CMK (cell line): ENCODE measurements around the gene DLG2.

ENCODE experiments used
- DNase-seq: peaks from one replicate; pipeline ENCODE4 v3.0.0-alpha.2; 2010; ENCODE audit warnings: low read depth

DLG2 gene

DNA sequence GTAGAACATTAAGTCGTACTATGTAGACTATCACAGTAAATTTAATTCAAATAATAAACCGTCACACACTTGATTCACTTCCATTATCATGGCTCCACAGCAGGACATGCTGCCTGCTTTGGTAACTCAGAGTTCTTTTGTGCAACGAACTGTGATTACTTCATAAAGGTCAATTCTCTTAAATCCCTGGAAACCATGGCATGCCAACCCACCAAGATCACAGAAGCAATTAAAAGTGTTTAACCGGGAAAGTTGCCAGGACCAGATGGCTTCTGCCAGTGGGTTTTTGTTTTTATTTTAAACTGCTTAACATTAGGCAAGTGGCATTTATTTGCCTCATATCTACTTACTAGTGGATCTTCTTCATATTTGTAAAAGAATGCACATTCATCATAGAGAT, 1162.1 kb downstream of the DLG2 start:
- DNase-seq, result no peak

DNA sequence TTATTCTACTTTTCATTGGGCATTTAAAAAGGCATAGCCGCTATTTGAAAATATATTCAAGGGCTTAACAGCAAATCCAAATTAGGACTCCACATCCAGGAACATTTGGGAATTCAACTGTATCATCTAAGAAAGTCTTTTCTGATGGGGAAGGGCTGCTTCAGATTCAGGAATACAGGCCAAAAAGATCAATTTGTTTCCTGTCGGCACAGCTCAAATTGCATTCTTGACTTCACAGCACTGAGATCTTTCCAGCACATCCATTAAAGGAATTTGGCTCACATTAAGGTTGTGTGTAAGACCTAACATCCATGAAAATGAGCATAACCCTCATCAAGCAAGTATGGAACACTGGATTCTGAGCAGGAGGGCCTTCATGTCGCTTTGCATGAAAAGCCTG, 1171.5 kb downstream of the DLG2 start:
- no peak for DNase-seq

DNA sequence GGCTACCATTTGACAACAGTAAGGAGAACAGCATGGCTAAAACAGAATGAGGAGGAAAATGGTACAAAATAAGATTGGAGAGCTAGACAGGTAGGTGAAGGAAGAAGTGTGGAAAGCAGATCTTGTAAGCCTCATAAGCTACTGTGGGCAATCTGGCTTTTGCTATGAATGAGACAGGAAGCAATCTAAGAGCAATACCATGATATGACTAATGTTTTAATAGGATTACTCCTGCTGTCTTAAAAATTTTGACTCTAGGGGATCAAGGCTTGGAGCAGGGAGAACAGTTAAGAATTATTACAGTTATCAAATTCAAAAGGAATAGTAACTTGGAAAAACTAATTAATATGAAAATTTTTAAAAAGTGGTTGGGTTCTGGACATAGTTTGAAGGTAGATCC, 1174.9 kb downstream of the DLG2 start:
- no peak for DNase-seq

DNA sequence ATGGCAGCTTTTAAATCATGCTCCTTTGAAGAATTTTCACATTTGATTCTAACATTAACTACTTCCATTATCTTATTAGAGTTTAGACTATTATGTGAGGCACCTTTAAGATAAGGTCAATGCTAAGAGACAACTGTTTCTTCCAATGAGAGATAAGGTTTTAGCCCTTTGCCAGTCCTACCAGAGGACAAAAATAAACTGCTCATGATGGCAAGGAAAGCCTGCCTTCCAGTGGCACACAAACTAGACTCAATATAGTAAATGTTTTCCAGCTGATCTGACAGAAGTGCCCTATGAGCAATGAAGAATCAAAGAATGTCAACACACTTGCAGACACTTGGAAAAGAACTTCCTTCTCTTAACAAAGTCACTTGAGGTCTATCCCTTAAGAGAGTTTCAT, 1188.6 kb downstream of the DLG2 start:
- no peak for DNase-seq

DNA sequence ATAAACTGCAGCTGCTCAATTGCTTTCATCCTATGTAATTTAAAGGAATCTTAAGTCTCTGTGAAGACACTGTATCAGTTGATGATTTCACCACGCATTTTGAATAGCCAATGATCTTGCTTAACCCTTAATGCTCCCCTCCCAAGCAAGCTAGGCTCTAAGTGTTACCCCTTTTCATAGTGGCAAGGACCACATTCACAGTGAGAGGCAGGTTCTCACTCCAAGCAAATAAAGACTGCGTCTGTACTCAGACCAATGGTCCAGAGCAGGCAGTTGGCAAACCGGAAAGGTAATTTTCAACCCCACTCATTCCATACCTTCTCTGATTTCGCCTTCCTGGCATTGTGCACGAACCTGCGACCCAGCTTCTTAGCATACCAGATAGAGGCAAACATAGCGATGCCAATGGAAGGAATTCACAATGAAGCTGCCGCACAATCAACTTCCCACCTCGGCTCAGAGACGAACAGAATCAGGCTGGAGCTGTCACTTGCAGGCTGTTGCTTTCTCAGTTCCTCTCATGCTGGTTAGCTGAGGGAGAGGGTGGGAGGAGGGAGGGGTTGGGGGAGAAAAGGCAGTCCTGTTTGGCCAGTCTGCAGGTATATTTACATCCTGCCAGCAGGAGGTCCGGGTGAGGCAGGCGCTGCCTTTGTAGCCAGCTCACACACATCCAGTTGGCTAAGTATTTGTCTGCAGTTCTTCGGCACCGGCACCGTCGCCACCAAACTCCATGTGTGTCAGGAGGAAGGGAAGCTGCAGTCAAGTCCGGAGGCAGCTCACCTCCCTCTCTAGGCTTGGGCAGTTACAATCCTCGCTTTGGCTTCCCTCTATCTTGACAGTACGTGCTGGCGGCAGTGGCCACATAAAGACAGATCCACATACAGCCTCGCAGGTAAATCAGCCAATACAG, 1189.8 kb downstream of the DLG2 start:
- no peak for DNase-seq

DNA sequence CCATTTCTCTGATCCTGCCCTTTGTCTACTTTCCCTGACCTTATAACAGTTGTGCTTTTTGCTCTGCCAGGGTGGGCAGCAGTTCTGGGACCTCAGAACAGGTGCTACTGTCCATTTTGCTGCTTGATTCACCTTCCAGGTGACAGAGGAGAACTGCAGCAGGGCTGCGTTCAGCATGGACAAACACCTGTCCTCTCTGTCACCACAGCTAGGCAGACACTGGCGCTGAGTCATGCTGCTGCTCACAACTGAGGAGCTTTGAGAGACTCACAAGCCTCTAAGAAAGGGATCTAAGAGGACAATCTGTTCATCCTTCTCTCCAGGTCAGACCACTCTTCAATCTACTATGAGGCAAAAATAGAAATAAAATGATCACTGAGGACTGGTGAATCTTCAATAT, 1196.5 kb downstream of the DLG2 start:
- no peak for DNase-seq

DNA sequence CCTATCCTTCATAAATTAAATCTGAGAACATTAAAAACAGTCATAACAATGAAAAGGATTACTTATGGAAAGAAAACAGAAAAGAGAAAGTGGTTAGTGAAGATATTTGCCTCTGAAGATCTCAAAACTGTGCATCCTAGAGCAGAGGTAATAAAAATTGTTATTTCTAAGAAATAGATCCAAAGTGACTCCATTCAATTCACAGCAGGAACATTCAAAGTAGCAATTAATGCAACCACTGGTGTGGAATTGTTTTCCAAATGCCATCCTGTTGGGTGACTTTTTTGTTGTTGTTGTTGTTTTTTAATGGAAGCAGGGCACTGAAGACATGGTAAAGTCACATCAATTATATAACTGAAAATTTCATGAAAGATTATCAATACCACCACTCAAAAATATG, 1201.5 kb downstream of the DLG2 start:
- DNase-seq, result no peak

DNA sequence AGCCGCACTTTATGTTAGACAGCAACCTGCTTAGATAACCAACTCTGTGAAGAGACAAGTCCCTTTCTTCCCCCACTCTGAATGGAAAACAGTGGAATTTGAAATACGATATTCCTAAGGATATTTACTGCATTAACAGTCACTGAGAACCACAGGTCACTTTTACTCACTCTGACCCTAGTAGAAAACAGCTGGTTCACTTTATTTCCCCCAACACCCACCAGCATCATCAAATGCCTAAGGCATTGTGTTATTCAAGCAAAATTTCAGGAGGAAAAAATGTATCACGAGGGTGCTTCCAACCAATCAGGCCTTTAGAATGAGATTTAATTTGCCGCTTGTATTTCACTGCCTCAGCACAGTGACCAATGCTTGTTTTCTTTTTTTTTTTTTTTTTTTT, 1206.9 kb downstream of the DLG2 start:
- DNase-seq, result no peak

DNA sequence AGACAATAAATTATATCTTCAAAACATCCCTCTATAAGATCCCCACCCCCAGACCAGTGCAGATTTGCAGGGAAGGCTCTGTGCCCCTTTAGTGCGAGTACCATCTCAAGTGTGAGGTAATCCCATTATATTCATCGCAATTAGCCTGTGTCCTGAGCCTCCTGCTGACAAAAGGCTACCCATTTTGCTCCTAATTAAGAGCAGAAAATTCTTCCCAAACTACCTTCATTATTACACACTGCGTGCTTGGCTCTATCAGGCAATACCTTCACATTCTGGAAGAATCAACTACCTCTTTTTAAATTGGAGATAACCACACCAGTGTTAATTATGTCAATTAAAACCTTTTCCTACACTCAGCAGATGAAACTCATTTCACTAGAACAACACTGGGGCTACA, 1207.5 kb downstream of the DLG2 start:
- no peak for DNase-seq

DNA sequence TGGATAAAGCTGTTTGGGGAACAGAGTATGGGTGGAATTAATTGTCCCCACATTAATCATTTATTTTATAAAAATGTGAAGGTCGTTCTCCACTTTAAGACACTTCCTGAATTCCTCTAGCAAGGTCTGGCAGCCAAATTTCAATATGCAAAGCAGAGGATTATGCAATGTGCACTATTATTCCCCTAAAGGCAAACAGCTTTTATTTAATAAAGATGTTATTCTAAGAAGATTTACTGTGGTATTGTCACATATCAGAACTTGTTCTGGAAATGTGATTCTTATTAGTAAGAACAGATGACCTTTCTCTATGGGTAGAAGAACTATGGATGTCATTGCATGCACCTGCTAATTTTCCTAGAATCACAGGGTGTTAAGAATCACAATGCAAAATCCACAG, 1212.2 kb downstream of the DLG2 start:
- no peak for DNase-seq

DNA sequence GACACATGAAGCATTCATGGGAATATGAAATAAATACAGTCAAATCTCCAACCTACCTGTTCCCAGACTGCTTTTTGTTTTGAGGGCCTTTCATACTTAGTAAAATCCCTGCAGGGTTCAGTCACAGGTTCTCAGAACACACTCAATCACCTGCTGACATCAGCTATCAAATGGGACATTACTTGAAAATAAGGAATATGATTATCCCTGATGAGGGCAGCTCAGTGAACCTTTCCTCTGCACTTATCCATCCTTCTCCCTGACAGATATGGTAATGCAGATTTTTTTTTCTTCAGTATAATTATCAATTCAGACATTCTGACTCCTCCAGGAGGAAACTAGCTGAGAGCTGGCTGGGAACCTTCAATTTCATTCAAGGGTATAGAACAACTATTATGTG, 1213.6 kb downstream of the DLG2 start:
- no peak for DNase-seq

DNA sequence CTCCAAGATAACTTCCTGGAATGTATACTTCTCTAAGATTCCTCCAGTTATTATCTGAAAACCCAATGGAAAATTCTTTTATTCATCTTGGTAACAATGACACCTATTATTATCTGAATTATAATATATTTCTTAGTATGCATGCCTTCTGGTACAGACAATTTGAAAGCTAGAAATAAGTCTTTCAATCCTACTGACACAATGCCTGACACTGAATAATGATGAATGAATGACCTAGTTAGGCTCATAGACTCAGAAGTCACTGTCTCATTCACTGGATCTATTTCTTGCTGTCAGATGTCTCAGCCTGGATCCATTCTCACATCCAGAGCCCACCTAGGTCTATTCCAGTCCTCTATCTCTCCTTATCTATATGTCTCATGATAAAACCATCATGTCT, 1214.3 kb downstream of the DLG2 start:
- DNase-seq, result no peak

DNA sequence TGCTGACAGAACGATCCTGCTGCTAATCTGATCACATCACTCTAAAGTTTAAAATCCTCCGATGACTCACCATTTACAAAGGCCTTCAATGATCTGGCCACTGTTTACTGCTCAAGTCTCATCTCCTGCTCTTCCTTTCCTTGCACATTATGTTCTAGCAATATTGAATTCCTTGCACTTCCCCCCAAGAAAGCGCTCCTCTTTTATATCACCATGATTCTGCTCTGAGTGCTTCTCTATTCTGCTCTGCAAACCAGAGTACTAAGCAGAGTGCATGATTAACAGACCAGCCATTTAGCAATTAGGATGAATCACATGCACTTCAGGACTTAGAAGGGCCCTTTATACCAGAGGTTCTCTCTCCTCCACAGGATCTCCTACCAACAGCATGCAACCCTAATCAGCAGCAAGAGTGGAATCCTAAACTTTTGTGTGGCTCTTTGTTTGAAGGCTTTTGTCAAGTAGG, 1218.2 kb downstream of the DLG2 start:
- DNase-seq, result no peak

DNA sequence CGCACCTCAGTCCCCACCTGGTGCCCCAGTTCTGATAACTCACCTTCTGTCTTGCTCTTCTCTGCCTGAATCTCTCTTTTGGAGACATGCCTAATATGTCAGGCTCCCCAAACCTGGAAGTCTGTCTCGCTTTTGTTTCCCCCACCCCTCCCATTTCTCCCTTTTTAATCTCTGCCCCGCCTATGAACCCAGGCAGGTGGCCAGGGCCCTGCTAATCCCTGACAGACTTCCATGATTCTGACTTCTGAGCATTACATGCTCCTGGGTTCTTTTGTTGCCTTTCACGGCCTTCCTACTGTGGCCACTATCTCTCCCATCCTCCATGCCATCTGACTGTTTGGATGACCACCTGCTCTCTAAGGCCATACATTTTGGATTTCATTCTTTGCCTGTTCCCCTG, 1220.1 kb downstream of the DLG2 start:
- no peak for DNase-seq

DNA sequence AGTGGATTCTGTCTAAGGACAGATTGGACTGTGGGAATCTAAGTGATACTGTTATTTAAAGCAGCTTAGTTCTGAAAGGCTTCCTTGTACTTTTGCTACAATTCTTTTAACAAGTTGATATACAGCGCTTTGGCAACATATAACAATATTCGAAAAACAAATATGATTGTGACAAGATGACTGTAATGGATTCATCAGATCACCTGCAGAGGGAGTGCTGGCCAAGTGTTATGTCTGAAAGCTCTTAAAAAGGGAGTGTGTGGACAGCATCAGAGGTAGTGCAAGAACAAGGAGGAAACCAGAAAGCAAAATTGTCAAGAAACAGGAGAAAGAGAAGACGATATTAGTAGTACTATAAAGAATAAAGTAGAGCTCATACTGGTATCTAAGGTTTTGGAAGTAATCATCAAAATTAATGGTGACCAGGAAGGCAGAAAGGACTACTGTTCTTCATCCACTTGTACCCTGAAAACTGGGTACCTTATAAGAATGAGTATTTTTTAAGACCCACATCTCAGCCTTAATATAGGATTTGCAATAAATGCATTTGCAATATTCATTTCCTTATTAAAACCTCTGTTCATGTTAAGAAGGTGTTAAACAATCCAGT, 1229.0 kb downstream of the DLG2 start:
- no peak for DNase-seq

DNA sequence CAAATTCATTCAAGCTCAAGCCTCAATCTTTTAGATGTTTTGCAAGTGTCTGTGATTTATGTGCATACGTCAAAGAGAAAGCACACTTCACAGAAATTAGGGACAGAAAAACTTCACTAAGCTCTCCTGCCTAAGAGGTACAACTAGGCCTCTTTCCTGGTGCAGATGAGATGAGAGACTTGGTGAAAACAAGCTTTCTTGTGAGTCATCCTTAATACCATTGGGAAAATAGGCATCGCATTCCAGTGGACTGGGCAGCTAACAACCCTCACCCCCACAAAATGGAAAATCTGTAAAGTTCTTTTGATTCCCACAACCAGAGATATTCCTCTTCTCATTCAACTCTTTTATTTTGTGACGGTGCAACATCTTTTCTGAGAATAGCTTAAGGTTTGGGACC, 1230.6 kb downstream of the DLG2 start:
- no peak for DNase-seq

DNA sequence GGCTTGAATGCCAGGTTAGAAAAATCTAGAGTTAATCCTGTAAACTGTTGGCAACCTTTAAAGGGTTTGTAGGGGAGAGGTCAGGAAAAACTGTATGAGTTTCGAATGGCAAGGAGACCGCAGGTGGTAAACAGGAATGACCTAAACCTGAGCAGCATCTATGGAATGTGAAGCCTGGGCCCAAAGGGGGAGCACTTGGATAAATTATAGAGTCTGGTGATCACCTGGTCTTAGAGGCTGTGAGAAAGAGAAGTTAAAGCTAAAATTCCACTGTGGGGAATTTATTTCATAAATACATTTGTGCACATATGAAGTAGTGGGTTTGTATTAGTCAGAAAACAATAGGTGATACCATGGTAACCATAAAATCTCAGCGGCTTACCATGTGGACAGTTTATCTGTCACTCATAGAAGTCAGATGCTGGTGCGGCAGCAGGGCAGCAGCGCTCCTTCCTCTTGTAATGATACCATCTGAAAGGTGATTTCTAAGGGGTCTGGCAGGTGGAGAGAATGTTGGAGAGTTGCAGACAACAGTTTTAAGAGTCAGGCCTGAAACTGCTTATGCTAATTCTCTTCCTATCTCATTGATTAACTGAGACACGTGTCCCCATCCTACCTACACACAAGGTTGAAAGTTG, 1236.6 kb downstream of the DLG2 start:
- DNase-seq, result no peak

DNA sequence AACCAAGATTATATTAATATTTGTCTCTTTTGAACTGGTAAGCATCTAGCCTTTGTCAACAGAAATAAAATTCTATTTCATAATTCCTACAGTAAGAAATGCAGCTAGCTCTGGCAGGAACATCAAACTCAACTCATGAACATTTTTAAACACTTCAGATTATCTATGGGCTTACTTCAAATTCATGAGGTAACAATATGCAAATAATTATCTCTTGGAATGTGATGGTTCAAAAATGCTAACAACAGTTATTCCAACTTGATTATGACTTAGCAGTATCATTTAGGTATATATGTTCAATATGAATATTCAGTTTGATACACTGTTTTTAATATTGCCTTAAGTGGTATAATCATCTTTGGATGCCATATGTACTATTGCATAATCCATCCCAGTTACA, 1237.4 kb downstream of the DLG2 start:
- DNase-seq, result no peak

DNA sequence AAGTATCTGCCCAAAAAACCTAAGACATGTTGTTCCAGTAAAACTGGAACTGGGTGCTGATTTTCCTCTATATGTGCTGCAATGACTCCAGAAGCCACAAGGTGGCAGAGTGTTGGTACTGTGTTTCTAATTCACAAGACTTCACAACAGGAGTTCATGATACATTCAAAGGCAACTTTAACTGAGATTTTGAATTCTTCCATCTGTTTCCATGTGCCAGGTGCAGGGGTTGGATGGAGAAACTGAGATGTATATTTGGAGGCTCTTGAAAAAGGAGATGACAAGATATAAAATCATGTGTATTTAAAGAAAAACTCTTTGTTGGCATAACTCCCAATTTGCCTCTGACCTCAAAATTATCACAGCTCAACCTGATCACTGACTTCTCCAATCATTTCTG, 1242.4 kb downstream of the DLG2 start:
- DNase-seq, result peak; percentile 7

DNA sequence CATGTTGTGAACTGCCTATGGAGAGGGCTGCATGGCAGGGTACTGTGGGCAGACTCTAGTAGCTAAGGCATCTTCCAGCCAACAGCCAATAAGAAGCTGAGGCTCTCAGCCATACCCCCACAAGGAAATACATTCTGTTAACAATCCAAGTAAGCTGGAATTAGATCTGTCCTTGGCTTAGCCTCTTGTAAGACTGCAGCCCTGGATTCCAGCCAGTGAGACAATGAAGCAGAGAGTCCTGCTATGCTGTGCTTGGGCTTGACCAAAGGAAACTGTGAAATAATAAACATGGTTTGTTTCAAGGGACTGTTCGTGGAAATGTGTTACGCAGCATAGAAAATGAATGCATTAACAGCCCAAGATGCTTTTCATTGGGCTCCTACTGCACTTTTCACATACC, 1243.6 kb downstream of the DLG2 start:
- DNase-seq, result no peak

DNA sequence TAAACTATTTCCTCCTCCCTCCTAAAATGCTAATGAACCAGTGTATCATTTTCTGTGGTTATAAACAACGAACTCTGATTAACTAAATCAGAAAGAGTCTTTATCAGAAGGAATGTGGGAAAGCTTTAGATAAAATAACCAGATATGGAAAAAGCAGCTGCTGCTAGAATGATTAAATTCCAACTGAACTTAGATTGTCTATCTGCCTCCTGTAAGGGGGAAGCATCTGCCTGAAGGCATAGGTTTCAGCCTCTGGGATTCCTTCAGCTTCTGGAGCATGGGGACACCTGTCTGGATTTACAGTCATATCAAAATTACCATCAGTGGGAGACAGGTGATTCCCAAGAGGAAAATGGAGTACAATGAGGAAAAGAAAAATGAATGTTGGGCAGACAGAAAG, 1245.5 kb downstream of the DLG2 start:
- DNase-seq, result no peak

DNA sequence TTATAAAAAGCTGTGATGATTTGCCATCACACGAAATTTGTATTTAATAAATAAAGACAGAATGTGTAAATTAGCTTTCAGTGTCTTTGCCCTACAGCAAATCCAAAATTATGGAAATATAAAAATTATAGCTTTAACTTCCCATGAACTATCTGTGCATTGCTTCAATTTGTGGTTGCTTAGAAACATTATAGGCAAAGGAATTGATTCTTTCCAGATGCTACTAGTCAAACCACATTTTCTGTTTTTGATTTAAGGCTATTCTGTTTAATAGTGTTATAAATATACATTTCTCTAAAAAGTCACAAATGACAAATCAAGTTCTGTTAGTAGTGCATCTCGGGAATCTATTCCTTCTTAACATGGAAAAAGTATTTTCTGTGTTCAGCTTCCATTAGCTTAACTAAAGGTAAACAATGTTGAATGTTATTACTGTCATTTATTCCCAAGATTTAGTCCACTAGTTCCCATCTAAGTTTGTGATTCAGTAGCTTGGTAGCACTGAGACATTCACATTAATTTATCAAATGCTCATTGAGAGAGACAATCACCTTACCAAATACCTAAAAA, 1254.7 kb downstream of the DLG2 start:
- DNase-seq, result no peak

DNA sequence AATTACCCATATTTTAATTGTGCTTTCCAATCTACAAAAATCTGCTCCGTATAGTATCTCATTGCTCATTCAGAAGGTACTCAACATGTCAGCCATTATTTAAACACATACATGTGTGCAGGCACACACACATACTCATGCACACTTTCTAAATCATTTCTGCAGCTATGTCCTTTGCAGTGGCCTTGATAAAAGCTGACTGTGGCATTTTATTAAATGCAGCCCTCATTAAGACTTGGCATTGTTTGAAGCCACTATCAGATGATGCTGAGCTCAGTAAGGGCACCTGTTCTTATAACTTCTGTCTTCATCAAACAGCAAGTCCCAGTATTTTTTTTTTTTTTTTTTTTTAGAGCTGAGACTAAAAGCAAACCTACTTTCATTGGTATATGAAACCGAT, 1269.1 kb downstream of the DLG2 start:
- DNase-seq, result no peak
